Ectodermal cell (in vitro differentiated cells): ENCODE measurements around the gene SLCO3A1.

Experiments
- H3K27ac ChIP-seq: 2 replicates; pipeline ENCODE4 v1.7.0; 2013; ENCODE audit warnings: mild to moderate bottlenecking, low read depth, low read length; ENCODE audit not compliant: insufficient read depth, poor library complexity, severe bottlenecking
- H3K27me3 ChIP-seq: 2 replicates; pipeline ENCODE4 v1.7.0; 2013; ENCODE audit warnings: mild to moderate bottlenecking, low read length; ENCODE audit not compliant: insufficient read depth, control insufficient read depth, poor library complexity, severe bottlenecking
- H3K36me3 ChIP-seq: one replicate; pipeline ENCODE4 v1.7.0; 2013; ENCODE audit warnings: low read length; ENCODE audit not compliant: control insufficient read depth, insufficient read depth
- H3K4me1 ChIP-seq: one replicate; pipeline ENCODE4 v1.7.0; 2013; ENCODE audit warnings: low read length; ENCODE audit not compliant: control insufficient read depth, insufficient read depth
- H3K4me3 ChIP-seq: 2 replicates; pipeline ENCODE4 v1.7.0; 2013; ENCODE audit warnings: low read depth, low read length, control low read depth; ENCODE audit not compliant: insufficient read depth
- H3K9me3 ChIP-seq: 2 replicates; pipeline ENCODE4 v1.7.0; 2013; ENCODE audit warnings: mild to moderate bottlenecking, low read length, moderate library complexity; ENCODE audit not compliant: control insufficient read depth
- WGBS, 2 experiments: methylation state at CpG; one replicate each; pipeline ENCODE4 v1.1.7; 2013; ENCODE audit warnings: missing lambda C conversion rate in 2 of 2; 5-methylcytosine and 5-hydroxymethylcytosine counted together

SLCO3A1 gene

DNA sequence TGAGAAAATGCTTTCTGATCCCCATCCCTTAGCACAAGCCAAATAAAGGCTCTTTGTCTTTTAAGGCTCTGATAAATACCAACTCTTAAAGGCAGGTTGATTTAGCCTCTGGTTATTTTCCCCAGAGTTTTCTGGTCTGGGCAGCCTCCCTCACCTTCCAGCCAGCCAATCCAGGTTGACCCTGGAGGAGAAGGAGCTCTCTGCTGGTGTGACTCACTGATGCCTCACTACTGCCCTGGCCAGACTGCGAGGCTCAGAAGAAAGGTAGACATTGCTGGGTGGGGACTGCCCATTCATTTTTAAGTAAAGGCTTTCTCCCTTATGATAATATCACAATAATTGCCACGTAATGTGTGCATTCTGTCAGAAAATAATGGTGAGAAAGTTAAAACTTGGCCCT, 37.1 kb downstream of the SLCO3A1 start:
- Histone ChIP-seq H3K4me1 (no peaks in the 10 kb centered on the region), H3K4me3 (no peak overlapping the region), H3K27ac (no peak overlapping the region), H3K27me3 (no peaks in the 10 kb centered on the region), H3K9me3 (no peaks in the 10 kb centered on the region), H3K36me3 (no peaks in the 10 kb centered on the region)
- WGBS, 2 experiments = 100% methylated on average over 1 to 2 of the region's 2 CpGs

DNA sequence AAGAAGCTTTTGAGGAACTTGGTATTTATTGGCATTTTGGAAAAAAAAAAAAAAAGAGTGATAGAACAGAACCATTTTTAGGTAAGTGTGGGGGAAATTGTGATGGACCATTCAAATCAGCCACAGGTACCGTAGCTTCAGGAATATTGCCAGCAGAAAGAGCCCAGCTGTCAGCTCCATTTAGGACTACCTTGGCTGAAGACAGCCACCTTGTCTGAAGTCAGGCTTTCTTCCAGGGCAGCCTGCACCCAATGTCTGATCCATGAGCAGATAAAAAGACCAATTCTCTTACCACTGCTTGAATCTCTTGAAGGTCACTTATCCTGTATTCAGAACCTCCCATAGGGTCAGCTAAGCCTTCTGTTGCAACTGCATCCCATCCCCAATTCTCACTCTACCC, 37.6 kb downstream of the SLCO3A1 start:
- no peak overlapping the region for H3K27ac ChIP-seq

DNA sequence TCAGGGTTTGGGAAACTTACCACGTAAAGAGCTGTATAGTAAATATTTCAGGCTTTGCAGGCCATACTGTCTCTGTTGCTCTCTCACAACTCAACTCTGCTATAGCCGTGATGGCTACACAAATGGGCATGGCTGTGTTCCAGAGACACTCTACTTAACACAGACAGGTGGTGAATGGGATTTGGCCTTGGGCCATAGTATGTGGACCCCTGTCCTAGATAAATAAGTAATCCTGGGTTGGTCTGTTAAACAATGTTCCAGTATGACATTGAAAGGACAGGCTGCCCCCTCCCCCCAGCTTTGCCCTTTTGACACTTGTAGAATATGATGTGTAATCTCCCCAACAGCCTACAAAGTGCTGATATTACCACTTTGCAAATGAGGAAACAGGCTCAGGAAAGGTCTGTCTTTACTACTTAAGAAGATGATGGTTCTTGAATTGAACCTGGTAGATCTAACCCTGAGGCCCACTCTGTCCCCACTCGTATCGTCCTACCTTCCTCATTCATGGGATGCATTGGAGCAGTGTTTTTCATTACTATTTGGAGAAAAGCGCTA, 38.4 kb downstream of the SLCO3A1 start:
- Histone ChIP-seq H3K36me3 (no peaks in the 10 kb centered on the region), H3K4me3 (no peak overlapping the region), H3K9me3 (no peaks in the 10 kb centered on the region), H3K27me3 (no peaks in the 10 kb centered on the region), H3K4me1 (no peaks in the 10 kb centered on the region), H3K27ac (no peak overlapping the region)
- 94 to 97% methylated on average over 5 of the region's 5 CpGs for WGBS, 2 experiments

More for the DNA sequence above, 37.6 kb downstream of the SLCO3A1 start:
- Histone ChIP-seq H3K27me3 (no peaks in the 10 kb centered on the region), H3K36me3 (no peaks in the 10 kb centered on the region), H3K4me3 (no peak overlapping the region), H3K4me1 (no peaks in the 10 kb centered on the region), H3K9me3 (no peaks in the 10 kb centered on the region)
- 84 to 93% methylated on average over 1 of the region's 1 CpG for whole genome bisulfite sequencing, 2 experiments

DNA sequence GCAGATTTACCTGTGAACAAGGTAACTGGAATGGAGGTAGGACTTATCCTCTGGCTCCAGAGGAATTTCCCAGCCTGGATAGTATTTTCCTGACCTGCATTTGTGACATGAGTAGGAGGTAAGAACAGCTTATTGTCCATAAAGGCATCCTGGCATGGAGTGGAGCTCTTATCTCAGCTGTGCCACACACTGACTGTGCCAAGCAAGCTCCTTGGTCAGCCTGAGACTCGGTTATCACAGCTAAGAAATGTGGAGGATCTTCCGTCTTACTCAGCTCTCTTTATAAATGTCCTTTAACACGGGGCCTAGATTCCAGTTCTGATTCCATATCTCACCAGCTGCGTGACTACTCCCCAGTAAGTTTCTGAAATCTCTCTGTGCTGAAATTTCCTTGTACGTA, 38.9 kb downstream of the SLCO3A1 start:
- H3K4me3 ChIP-seq = no peak overlapping the region
- H3K27ac ChIP-seq = no peak overlapping the region
- 95 to 96% methylated on average over 4 of the region's 5 CpGs for WGBS, 2 experiments
- no peaks in the 10 kb centered on the region for H3K4me1 ChIP-seq
- no peaks in the 10 kb centered on the region for H3K36me3 ChIP-seq
- no peaks in the 10 kb centered on the region for H3K9me3 ChIP-seq
- H3K27me3 ChIP-seq = no peaks in the 10 kb centered on the region

DNA sequence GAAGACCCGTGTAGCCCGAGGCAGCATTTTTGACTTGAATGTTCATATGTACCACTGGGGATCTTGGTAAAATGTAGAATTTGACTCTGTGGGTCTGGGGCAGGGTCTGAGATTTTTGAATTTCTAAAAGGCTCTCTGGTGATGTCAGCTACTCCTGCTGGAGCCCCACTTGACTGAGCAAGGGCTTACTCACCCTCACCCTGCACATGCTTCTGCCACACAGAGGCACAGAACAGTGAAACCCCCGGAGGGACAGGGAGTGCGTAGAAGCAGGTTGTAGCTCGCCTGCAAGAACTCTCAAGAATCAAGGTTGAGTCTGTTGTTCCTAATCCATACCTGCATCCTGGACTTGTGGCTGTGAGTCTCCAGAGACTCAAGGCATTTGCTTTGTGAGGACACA, 41.1 kb downstream of the SLCO3A1 start:
- 87 to 91% methylated on average over 5 of the region's 5 CpGs for WGBS, 2 experiments
- H3K4me1 ChIP-seq = no peaks in the 10 kb centered on the region
- no peaks in the 10 kb centered on the region for H3K36me3 ChIP-seq
- H3K9me3 ChIP-seq = no peaks in the 10 kb centered on the region
- H3K4me3 ChIP-seq = no peak overlapping the region
- H3K27ac ChIP-seq = no peak overlapping the region
- H3K27me3 ChIP-seq = no peaks in the 10 kb centered on the region

DNA sequence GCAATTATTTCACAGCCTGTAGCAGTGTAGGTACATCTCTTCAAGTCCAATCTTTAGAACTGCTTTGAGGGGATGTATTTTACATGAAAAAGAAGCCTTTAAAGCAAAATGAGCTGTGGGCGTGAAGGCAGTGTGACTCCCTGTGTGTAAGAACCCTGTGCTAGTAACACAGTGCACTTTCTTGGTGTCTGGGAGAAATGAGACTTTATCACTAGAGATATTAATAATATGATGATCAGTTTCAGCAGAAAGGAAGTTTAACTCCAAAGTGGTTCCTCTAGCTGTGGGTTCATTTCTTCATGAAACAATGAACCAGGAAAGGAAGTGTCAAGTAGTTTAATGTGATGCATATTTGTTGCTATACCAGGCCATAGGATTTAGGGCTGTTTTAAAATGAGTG, 41.5 kb downstream of the SLCO3A1 start:
- Histone ChIP-seq H3K9me3 (no peaks in the 10 kb centered on the region), H3K27ac (no peak overlapping the region), H3K4me3 (no peak overlapping the region), H3K4me1 (no peaks in the 10 kb centered on the region), H3K36me3 (no peaks in the 10 kb centered on the region), H3K27me3 (no peaks in the 10 kb centered on the region)
- WGBS, 2 experiments = 73 to 76% methylated on average over 1 of the region's 1 CpG

DNA sequence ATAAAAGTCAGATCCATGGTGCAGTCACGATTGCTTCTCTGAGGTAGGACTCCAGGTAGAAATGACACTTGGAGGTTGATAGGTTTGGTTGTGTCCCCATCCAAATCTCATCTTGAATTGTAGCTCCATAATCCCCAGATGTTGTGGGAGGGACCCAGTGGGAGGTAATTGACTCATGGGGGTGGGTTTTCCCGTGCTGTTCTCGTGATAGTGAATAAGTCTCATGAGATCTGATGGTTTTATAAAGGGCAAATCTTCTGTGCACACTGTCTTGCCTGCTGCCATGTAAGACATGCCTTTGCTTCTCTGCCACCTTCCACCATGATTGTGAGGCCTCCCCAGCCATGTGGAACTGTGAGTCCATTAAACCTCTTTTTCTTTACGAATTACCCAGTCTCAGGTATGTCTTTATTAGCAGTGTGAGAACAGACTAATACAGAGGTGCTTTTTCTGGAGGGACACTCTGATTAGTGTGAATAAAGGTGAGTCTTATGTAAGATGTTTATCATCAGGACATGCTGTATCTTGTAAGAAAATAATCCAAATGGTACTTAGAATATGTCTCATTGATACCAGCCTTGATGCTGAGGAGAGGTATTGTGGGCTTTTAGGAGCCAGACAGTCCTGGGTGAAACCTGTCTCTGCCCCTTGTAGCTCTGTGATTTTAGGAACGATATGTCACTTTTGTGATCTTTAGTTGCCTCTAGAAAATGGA, 43.0 kb downstream of the SLCO3A1 start:
- H3K36me3 ChIP-seq = no peaks in the 10 kb centered on the region
- H3K4me3 ChIP-seq = no peak overlapping the region
- no peaks in the 10 kb centered on the region for H3K27me3 ChIP-seq
- no peaks in the 10 kb centered on the region for H3K9me3 ChIP-seq
- H3K27ac ChIP-seq = no peak overlapping the region
- H3K4me1 ChIP-seq = no peaks in the 10 kb centered on the region
- WGBS, 2 experiments = 78 to 81% methylated on average over 5 of the region's 5 CpGs

DNA sequence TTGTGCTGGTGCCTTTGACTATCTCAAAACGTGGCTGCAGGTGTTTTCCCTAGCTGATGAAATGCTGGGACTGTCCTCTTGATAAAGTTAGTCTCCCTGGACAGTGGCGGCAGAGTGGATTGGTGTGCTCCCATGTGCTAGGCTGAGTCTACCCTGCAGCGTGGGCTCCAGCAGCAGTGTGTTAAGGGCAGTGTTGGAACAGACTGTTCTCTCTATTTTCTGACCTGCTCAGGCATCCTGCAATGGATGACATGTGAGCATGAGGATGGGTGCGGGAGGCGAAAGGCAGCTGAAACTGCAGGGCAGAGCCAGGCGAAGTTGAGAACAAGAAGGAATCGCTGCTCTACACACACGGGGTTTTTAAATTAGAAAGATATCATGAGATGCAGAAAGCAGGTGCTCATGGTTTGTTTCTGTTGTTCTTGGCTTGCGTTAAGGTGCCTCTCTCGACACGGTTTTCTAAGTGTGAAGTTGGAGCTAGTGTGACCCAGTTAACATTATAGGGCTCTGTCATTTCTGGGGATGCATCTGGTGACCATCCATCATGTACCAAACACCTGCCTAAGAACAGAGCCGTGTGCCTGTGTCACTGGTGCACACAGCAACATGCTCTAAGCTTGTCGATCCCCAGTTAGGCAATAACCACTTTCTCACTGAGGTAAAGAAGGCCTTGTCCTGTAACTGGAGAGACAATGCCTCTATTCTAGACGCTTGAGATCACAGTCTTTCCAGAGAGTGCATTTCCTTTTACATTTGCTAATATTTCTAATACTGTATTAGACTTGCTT, 44.3 kb downstream of the SLCO3A1 start:
- Histone ChIP-seq H3K27me3 (no peaks in the 10 kb centered on the region), H3K27ac (no peak overlapping the region), H3K36me3 (no peaks in the 10 kb centered on the region), H3K4me3 (no peak overlapping the region), H3K9me3 (no peaks in the 10 kb centered on the region), H3K4me1 (no peaks in the 10 kb centered on the region)
- WGBS, 2 experiments = 89% methylated on average over 13 to 14 of the region's 14 CpGs

DNA sequence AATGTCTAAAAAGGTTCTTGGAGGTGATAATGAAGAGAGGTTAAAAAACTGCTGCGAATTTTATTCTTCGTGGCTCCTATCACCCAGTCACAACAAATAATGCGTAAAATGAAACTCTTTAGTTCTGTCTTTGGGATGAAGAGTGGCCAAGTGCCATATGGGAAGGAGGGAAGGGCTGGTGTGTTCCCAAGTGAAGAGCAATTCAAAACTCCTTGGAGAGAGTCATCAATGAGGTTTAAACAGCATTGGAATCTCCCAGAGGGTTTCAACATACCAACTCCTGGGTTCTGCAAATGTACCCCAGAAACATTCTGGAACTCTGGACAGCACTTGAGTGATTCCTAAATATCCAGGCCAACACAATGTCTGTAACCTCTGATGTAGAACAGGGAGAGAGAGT, 45.3 kb downstream of the SLCO3A1 start:
- Histone ChIP-seq H3K27me3 (no peaks in the 10 kb centered on the region), H3K4me3 (no peak overlapping the region), H3K4me1 (no peaks in the 10 kb centered on the region), H3K36me3 (no peaks in the 10 kb centered on the region), H3K9me3 (no peaks in the 10 kb centered on the region), H3K27ac (no peak overlapping the region)
- WGBS, 2 experiments = 98% methylated on average over 3 of the region's 3 CpGs

DNA sequence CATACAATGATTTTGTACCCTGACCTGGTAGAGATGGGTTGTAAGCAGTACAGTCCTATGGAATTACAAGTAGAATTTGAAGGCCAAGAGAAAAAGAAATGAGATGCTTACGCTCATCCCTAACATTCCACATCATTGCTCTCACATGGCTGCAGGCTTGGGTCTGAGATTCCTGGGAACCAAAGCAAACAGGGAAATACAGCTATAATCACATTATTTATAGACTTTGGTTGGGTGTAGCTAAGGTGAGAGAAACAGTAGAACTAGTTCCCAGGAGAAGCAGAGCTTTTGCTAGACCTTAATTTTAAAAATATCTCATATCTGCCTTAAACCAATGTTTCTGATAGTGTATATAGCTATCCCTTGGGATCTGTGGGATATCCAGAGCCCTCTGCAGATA, 51.4 kb downstream of the SLCO3A1 start:
- WGBS, 2 experiments = 80% methylated on average over 1 of the region's 1 CpG; no CpG with 5 or more reads in 1 of the 2 experiments
- Histone ChIP-seq H3K36me3 (no peaks in the 10 kb centered on the region), H3K9me3 (no peaks in the 10 kb centered on the region), H3K4me1 (no peaks in the 10 kb centered on the region), H3K27me3 (no peaks in the 10 kb centered on the region), H3K4me3 (no peak overlapping the region), H3K27ac (no peak overlapping the region)
